Pancreas (tissue), 10 donors: Measurements from ENCODE around the gene TEKT3. TPM values are rescaled to one million over a fixed set of nuclear protein-coding genes. Genes with fewer than 3 reads are reported as not detected.

Experiments
- ATAC-seq, 4 donors: fragments of 200-7000 bp; cut with Tn5 transposase; one replicate each; pipeline versions ENCODE4 v1.8.0 to v1.9.1; 2020; ENCODE audit warnings: mild to moderate bottlenecking in 4 of 4, moderate library complexity in 4 of 4
- DNase-seq, 6 donors: peaks; one replicate each; pipeline ENCODE4 v3.0.0-alpha.2; 2020
- FAIRE-seq: peaks from 2 replicates; lab custom pipeline; 2012; peaks lifted over from hg19 to GRCh38; lab: Jason Lieb, UNC
- H3K27ac ChIP-seq, 4 donors: fragments of 200-600 bp; sonication (generic); 1 replicate in 3 of 4; 2 replicates in 1 of 4; pipeline versions ENCODE4 v1.5.0 to v1.8.0; 2020
- H3K27me3 ChIP-seq, 4 donors: fragments of 200-600 bp; one replicate each; pipeline ENCODE4 v1.8.0; 2021
- H3K36me3 ChIP-seq, 3 donors: fragments of 200-600 bp; sonication (generic) in 1 of 3; one replicate each; pipeline versions ENCODE4 v1.5.0 to v1.8.0; 2020 to 2021
- H3K4me1 ChIP-seq, 3 donors: fragments of 200-600 bp; one replicate each; pipeline ENCODE4 v1.8.0; 2021
- H3K4me3 ChIP-seq, 4 donors: fragments of 200-600 bp; sonication (generic) in 2 of 4; one replicate each; pipeline versions ENCODE4 v1.5.0 to v1.8.0; 2020 to 2021
- H3K9me3 ChIP-seq, 4 donors: fragments of 200-600 bp; one replicate each; pipeline ENCODE4 v1.8.0; 2021
- CTCF ChIP-seq, 4 donors: fragments of 200-600 bp; sonication (generic) in 3 of 4; IDR thresholded peaks; one replicate each; pipeline versions ENCODE4 v1.5.0 to v1.8.0; 2021; ENCODE audit warnings: antibody characterized with exemption in 4 of 4
- WGBS, 2 donors: extraction: QIAGEN DNeasy Blood & Tissue Kit; methylation state at CpG; one replicate each; pipeline ENCODE4 v1.1.7; 2013; 5-methylcytosine and 5-hydroxymethylcytosine counted together
- intact Hi-C, 3 donors: fragments of 100-400 bp; cut with DNase I; formaldehyde crosslinking; loops; one replicate each; pipeline versions ENCODE4 v1.11.1 to v1.14.2; 2022
- polyA plus RNA-seq, 2 donors: library from polyadenylated mRNA; stranded (reverse); fragments of 200-250 nt; gene quantifications; one replicate each; pipeline ENCODE4 v1.2.3, GENCODE V29; 2013
- total RNA-seq, 6 donors: library from RNA; stranded (reverse); fragmentation: NEBNext Ultra II Directional in 4 of 6; extraction: Animal tissue kit (Norgen Biotek cat#: 25700) in 4 of 6; gene quantifications; one replicate each; pipeline versions ENCODE4 v1.2.1 to v1.2.4, GENCODE V29; 2021 to 2023
- donor health status: healthy with polysubstance abuse.
- donor health status: DM: no; HTN: no; CAD: no; lungs with moderate emphysema.
- donor health status: DM: no; HTN: no; CAD: no.
- donor health status: control.
- donor health status: control.
- donor health status: Bipolar disorder and iron deficiency.
- donor health status: DM: yes; HTN: yes; CAD: no.
- donor health status: DM: no; HTN: no; CAD: no.
- donor health status: DM: no; HTN: no; CAD: no.
- donor health status: DM: yes; HTN: yes; CAD: no.

TEKT3 gene
- total and polyA plus RNA-seq, 8 donors: 0.23 to 2.7 (median 0.43) TPM; not detected in 3

GRCh38 chr17:15265131-15265530 is 76.3 kb downstream of the TEKT3 start, which contains the start of gene PMP22:
PMP22 (minus strand) TSS chr17:15265326; CDS start chr17:15260727, 4,599 bp downstream.
- Histone ChIP-seq H3K36me3 (no peaks in the 10 kb centered on the region), H3K9me3 (no peaks in the 10 kb centered on the region), H3K27ac (peak within 1 kb of the TSS in 2 of 4 donors; percentile 10 to 38), H3K4me1 (peaks cover 19 to 25% (median 23%) of the 10 kb centered on the region in 3 donors), H3K4me3 (peak within 1 kb of the TSS in 1 of 4 donors; percentile 1), H3K27me3 (no peaks in the 10 kb centered on the region)
- ATAC-seq (no peak), FAIRE-seq (no peak), DNase-seq (peak in 2 of 6 donors; percentile 13 to 18)
- intact Hi-C loops: no loop called here
- TF ChIP-seq CTCF (IDR thresholded peaks at IDR 0.05): no peak
- 43 to 51% methylated on average over 6 of the region's 6 CpGs for WGBS, 2 donors

- peak overlapping the region in 2 of 4 donors; percentile 10 to 38 for H3K27ac ChIP-seq
- H3K36me3 ChIP-seq: no peaks in the 10 kb centered on the region
- H3K9me3 ChIP-seq: no peaks in the 10 kb centered on the region
- H3K4me1 ChIP-seq: peaks cover 23 to 25% (median 25%) of the 10 kb centered on the region in 3 donors
- intact Hi-C loops: loop anchor here in 1 of 3 donors (5.0 kb wide), 1 partner anchor 238 kb away; no protein-coding TSS in a partner anchor
- DNase-seq (peak; percentile 82 to 96 (median 94)), FAIRE-seq (no peak), ATAC-seq (peak; percentile 75 to 84 (median 82))
- H3K4me3 ChIP-seq: peak overlapping the region in 1 of 4 donors; percentile 1
- H3K27me3 ChIP-seq: no peaks in the 10 kb centered on the region
- no peak for TF ChIP-seq CTCF (IDR thresholded peaks at IDR 0.05)
- 10 to 15% methylated on average over 2 of the region's 2 CpGs for WGBS, 2 donors
Observed at GRCh38 chr17:15264542-15264941, 76.9 kb downstream of the TEKT3 start.

GRCh38 chr17:15263680-15264079 is 77.7 kb downstream of the TEKT3 start:
- H3K9me3 ChIP-seq: no peaks in the 10 kb centered on the region
- H3K27ac ChIP-seq: no peak overlapping the region
- no peak for TF ChIP-seq CTCF (IDR thresholded peaks at IDR 0.05)
- ATAC-seq (no peak), DNase-seq (no peak), FAIRE-seq (no peak)
- H3K27me3 ChIP-seq: no peaks in the 10 kb centered on the region
- peaks cover 23 to 25% (median 25%) of the 10 kb centered on the region in 3 donors for H3K4me1 ChIP-seq
- H3K36me3 ChIP-seq: no peaks in the 10 kb centered on the region
- intact Hi-C loops: loop anchor here in 1 of 3 donors (5.0 kb wide), 1 partner anchor 239 kb away; no protein-coding TSS in a partner anchor
- no peak overlapping the region for H3K4me3 ChIP-seq
- WGBS, 2 donors: 47 to 48% methylated on average over 3 of the region's 3 CpGs

GRCh38 chr17:15263206-15263579 is 78.2 kb downstream of the TEKT3 start:
- peak overlapping the region in 3 of 4 donors; percentile 9 to 65 (median 56) for H3K4me3 ChIP-seq
- no peak for TF ChIP-seq CTCF (IDR thresholded peaks at IDR 0.05)
- H3K27me3 ChIP-seq: no peaks in the 10 kb centered on the region
- H3K27ac ChIP-seq: peak overlapping the region in 2 of 4 donors; percentile 49 to 55
- DNase-seq: peak; percentile 24 to 76 (median 54)
- ATAC-seq: peak in 3 of 4 donors; percentile 2 to 37 (median 18)
- H3K36me3 ChIP-seq: no peaks in the 10 kb centered on the region
- no peaks in the 10 kb centered on the region for H3K9me3 ChIP-seq
- WGBS, 2 donors: 13 to 20% methylated on average over 16 to 17 of the region's 17 CpGs
- peaks cover 23 to 25% (median 25%) of the 10 kb centered on the region in 3 donors for H3K4me1 ChIP-seq
- intact Hi-C loops: loop anchor here in 1 of 3 donors (5.0 kb wide), 1 partner anchor 239 kb away; no protein-coding TSS in a partner anchor
- FAIRE-seq: no peak
